T-helper 2 cell treated with Interferon-gamma antibody and Interleukin-4, amounts not matched to agents 5 μg/mL and 100 μg/mL, for 36 hours (primary cell): ENCODE results near the gene SPHK1.
A peak's percentile ranks its signal among the peaks of the same experiment; 100 is the strongest.
"Not testable (repeated sequence)": the region's sequence is repeated elsewhere in the genome, so short reads cannot be mapped to it uniquely, and the experiment has no call there.

Source experiments
- DNase-seq: peaks from one replicate; pipeline ENCODE4 v3.0.0; 2021; ENCODE audit warnings: low spot score
- H3K27ac Mint-ChIP-seq: one replicate; pipeline ENCODE4 v1.8.0; 2021; ENCODE audit warnings: mild to moderate bottlenecking, mixed read lengths
- H3K27me3 Mint-ChIP-seq: one replicate; pipeline ENCODE4 v1.8.0; 2021; ENCODE audit warnings: low read depth, mixed read lengths
- H3K36me3 Mint-ChIP-seq: one replicate; pipeline ENCODE4 v1.8.0; 2021; ENCODE audit warnings: low read depth, mixed read lengths
- H3K4me1 Mint-ChIP-seq: one replicate; pipeline ENCODE4 v1.8.0; 2021; ENCODE audit warnings: low read depth, mixed read lengths
- H3K4me3 Mint-ChIP-seq: one replicate; pipeline ENCODE4 v1.8.0; 2022; ENCODE audit warnings: mild to moderate bottlenecking, moderate library complexity, mixed read lengths
- H3K9me3 Mint-ChIP-seq: one replicate; pipeline ENCODE4 v1.8.0; 2021; ENCODE audit warnings: mixed read lengths

Gene SPHK1

DNA sequence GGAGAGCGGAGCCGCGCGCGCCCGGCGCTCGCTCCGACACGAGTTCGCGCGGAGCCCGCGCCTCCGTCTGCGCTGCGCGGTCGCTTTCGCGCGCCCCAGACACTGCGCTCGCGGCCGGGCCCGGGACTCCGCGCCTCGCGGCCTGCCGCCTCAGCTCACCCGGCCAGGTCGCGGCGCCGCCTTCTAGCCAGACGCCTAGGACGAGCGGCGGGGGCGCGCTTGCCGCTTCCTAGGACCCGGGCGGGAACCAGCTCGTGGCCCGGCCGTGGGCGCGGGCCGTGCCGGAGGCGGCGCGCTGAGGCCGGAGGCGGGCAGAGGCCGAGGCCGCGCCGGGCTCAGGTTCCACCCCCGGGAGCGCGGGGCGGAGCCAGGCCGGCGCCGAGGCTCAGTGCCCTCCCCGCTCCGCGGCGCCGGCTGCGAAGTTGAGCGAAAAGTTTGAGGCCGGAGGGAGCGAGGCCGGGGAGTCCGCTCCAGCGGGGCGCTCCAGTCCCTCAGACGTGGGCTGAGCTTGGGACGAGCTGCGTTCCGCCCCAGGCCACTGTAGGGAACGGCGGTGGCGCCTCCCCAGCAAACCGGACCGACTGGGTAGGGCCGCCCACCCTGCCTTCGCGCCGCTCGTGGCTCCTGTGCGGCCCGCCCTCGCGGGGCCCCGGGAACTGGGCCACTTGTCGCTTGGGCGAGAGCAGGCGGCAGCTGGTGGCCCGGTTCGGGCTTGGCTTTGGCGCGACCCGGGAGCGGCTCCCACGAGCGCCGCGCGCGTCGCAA lies at the start of gene SPHK1:
Gene SPHK1 (plus strand): TSS at position 388 of the 765 bp plus-strand sequence. CDS start 1,036 bp downstream, outside the sequence.
- no peaks in the 10 kb centered on the region for H3K36me3 Mint-ChIP-seq
- peak within 1 kb of the TSS; percentile 92 for H3K4me3 Mint-ChIP-seq
- peak; percentile 83 for DNase-seq
- H3K9me3 Mint-ChIP-seq, result no peaks in the 10 kb centered on the region
- peaks cover 7% of the 10 kb centered on the region for H3K4me1 Mint-ChIP-seq
- peak within 1 kb of the TSS; percentile 87 for H3K27ac Mint-ChIP-seq
- no peaks in the 10 kb centered on the region for H3K27me3 Mint-ChIP-seq

- Mint-ChIP-seq H3K9me3 (no peaks in the 10 kb centered on the region), H3K36me3 (peaks cover 6% of the 10 kb centered on the region), H3K4me1 (peaks cover 4% of the 10 kb centered on the region), H3K27ac (no peak overlapping the region), H3K4me3 (no peak overlapping the region), H3K27me3 (no peaks in the 10 kb centered on the region)
- no peak for DNase-seq
Measured at GRCh38 chr17:76335716-76336381, 48.6 kb upstream of the SPHK1 start.

GRCh38 chr17:76336756-76337412 lies 47.5 kb upstream of the SPHK1 start:
- Mint-ChIP-seq H3K27ac (no peak overlapping the region), H3K9me3 (no peaks in the 10 kb centered on the region), H3K27me3 (no peaks in the 10 kb centered on the region), H3K4me3 (no peak overlapping the region), H3K4me1 (peaks cover 4% of the 10 kb centered on the region), H3K36me3 (peaks cover 6% of the 10 kb centered on the region)
- DNase-seq, result no peak

DNA sequence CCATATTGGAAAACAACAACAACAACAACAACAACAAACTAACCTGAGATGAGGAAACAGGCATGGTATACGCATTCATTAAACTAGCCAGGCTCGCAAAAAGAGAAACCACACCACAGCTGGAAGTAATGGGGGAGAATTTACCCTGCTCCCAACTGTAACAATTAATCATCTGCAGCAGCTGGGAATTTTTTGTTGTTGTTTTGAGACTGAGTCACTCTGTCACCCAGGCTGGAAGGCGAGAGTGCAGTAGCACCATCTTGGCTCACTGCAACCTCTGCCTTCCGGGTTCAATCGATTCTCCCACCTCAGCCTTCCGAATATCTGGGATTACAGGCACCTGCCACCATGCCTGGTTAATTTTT lies 47.0 kb upstream of the SPHK1 start:
- Mint-ChIP-seq H3K9me3 (no peaks in the 10 kb centered on the region), H3K27ac (no peak overlapping the region), H3K27me3 (no peaks in the 10 kb centered on the region), H3K36me3 (peaks cover 9% of the 10 kb centered on the region), H3K4me1 (peaks cover 4% of the 10 kb centered on the region), H3K4me3 (no peak overlapping the region)
- DNase-seq, result no peak

DNA sequence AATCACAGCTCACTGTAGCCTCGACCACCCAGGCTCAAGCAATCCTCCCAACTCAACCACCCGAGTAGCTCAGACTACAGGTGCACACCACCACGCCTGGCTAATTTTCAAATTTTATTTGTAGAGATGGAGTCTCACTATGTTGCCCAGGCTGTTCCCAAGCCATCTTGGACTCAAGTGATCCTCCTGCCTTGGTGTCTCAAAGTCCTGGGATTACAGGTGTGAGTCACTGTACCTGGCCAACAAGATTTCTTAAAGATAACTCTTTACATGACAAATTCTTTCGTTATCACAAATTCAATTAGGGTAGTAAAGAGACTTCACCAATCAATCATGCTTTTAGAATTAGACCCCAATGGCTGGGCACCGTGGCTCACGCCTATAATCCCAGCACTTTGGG lies 43.1 kb upstream of the SPHK1 start:
- Mint-ChIP-seq H3K4me3 (no peak overlapping the region), H3K36me3 (peaks cover 25% of the 10 kb centered on the region), H3K27me3 (no peaks in the 10 kb centered on the region), H3K9me3 (no peaks in the 10 kb centered on the region), H3K4me1 (peaks cover 4% of the 10 kb centered on the region), H3K27ac (no peak overlapping the region)
- no peak for DNase-seq

- Mint-ChIP-seq H3K27me3 (no peaks in the 10 kb centered on the region), H3K4me1 (no peaks in the 10 kb centered on the region), H3K4me3 (no peak overlapping the region), H3K36me3 (peaks cover 34% of the 10 kb centered on the region), H3K9me3 (no peaks in the 10 kb centered on the region), H3K27ac (no peak overlapping the region)
- no peak for DNase-seq
Measured at GRCh38 chr17:76343106-76343505, 41.3 kb upstream of the SPHK1 start.

- DNase-seq, result no peak
- Mint-ChIP-seq H3K36me3 (peaks cover 33% of the 10 kb centered on the region), H3K27me3 (no peaks in the 10 kb centered on the region), H3K27ac (no peak overlapping the region), H3K4me1 (peaks cover 2% of the 10 kb centered on the region), H3K9me3 (no peaks in the 10 kb centered on the region), H3K4me3 (no peak overlapping the region)
Measured at GRCh38 chr17:76345377-76345974, 38.9 kb upstream of the SPHK1 start.

DNA sequence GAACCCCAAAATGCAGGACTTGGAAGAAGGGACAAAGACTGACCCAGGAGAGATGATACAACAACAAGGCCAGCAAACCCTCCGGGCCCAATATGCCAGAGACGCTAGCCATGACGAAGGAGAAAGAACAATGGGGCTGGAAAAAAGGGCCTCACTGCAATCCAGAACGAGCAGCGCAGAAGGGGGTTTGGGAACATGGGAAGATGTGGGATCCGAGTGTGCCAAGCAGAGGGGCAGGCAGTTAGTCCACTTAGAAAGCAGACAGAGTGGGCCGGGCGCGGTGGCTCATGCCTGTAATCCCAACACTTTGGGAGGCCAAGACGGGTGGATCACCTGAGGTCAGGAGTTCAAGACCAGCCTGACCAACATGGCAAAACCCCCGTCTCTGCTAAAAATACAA lies 37.5 kb upstream of the SPHK1 start:
- H3K27ac Mint-ChIP-seq, H3K27me3 Mint-ChIP-seq, H3K4me1 Mint-ChIP-seq, H3K9me3 Mint-ChIP-seq, H3K4me3 Mint-ChIP-seq, DNase-seq: not testable (repeated sequence)
- peaks cover 31% of the 10 kb centered on the region for H3K36me3 Mint-ChIP-seq

GRCh38 chr17:76350463-76350862 lies 33.9 kb upstream of the SPHK1 start:
- Mint-ChIP-seq H3K4me3 (no peak overlapping the region), H3K9me3 (no peaks in the 10 kb centered on the region), H3K27ac (no peak overlapping the region), H3K36me3 (peaks cover 20% of the 10 kb centered on the region), H3K27me3 (no peaks in the 10 kb centered on the region), H3K4me1 (peaks cover 26% of the 10 kb centered on the region)
- no peak for DNase-seq

GRCh38 chr17:76351526-76352071 lies 32.8 kb upstream of the SPHK1 start:
- no peaks in the 10 kb centered on the region for H3K9me3 Mint-ChIP-seq
- H3K36me3 Mint-ChIP-seq, result peaks cover 11% of the 10 kb centered on the region
- H3K27ac Mint-ChIP-seq, result no peak overlapping the region
- DNase-seq, result no peak
- no peaks in the 10 kb centered on the region for H3K27me3 Mint-ChIP-seq
- peaks cover 26% of the 10 kb centered on the region for H3K4me1 Mint-ChIP-seq
- H3K4me3 Mint-ChIP-seq, result peak overlapping the region; percentile 94

DNA sequence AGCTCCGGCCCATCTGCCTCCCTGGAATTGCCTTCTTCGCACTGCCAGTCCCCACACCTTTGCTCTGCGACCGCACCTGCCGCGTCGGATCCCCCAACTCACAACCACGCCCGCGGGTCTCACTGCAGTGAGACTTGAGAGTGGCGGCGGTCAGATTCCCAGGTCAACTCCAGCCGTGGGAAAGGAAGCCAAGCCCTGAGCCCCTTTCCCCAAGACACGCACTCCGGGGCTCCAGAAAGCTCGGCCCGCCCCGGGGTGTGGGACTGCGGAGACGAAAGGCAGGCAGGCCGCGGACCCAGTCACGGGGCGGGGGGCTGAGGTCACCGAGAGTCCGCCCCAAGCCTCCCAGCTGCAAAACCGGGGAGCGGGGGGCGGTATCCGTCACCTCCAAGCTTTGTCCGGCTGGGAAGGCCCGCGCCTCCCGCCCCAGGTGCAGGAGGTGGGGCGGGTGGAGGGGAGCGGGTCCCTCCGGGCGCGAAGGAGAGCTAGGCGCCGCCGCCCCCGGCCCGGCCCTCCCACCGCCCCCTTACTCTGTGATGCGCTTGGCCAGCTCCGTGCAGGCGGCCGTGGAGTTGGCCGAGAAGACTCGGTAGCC lies 31.3 kb upstream of the SPHK1 start:
- Mint-ChIP-seq H3K27me3 (no peaks in the 10 kb centered on the region), H3K4me3 (peak overlapping the region; percentile 94), H3K27ac (peak overlapping the region; percentile 97), H3K4me1 (peaks cover 27% of the 10 kb centered on the region), H3K9me3 (no peaks in the 10 kb centered on the region), H3K36me3 (peaks cover 4% of the 10 kb centered on the region)
- peak; percentile 23 for DNase-seq

DNA sequence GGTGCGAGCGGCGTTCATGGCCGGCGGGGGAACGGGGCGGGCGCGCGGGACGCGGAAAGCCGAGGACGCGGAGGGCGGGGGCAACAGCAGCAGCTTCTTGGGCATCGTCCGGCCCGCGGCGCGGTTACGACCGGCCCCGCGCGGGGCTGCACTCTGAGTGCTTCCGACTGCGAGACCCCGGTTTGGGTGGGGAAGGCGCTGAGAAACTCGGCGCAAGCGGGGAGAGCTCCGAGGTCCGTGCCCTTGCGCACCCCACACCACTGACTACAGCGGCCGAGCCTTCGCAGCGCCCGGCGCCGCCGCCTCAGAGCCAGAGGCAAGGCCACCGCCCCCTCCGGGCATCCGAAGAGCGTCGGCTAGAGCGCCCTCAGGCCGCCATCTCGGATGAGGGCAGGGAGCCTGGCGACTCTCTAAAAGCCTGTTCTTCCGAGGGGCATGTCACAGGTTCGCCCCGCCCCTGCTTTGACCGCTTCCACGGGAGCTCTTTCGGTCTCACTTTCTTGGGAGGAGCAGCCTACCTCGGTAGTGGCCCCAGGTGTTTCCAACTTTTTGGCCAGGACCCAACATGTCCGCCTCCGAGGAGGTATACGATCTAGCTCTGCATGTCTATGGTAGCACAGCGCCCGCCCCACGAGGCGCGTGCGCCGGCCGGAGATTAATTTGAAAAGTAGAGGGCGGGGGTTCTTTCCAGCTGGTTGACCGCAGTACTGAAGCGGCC lies 30.7 kb upstream of the SPHK1 start, which contains the start of gene PRPSAP1:
Gene PRPSAP1 (minus strand): TSS at position 318 of the 718 bp plus-strand sequence. CDS start 213 bp downstream, at position 105.
- peak within 1 kb of the TSS; percentile 94 for H3K4me3 Mint-ChIP-seq
- peaks cover 27% of the 10 kb centered on the region for H3K4me1 Mint-ChIP-seq
- no peaks in the 10 kb centered on the region for H3K27me3 Mint-ChIP-seq
- DNase-seq, result peak; percentile 84
- peaks cover 4% of the 10 kb centered on the region for H3K36me3 Mint-ChIP-seq
- peak within 1 kb of the TSS; percentile 97 for H3K27ac Mint-ChIP-seq
- H3K9me3 Mint-ChIP-seq, result no peaks in the 10 kb centered on the region

- no peak for DNase-seq
Measured at GRCh38 chr17:76354317-76354729, 30.1 kb upstream of the SPHK1 start.

More at GRCh38 chr17:76354317-76354729, 30.1 kb upstream of the SPHK1 start:
- Mint-ChIP-seq H3K27me3 (no peaks in the 10 kb centered on the region), H3K27ac (peak overlapping the region; percentile 97), H3K4me1 (peaks cover 27% of the 10 kb centered on the region), H3K9me3 (no peaks in the 10 kb centered on the region), H3K36me3 (peaks cover 4% of the 10 kb centered on the region), H3K4me3 (peak overlapping the region; percentile 88)
